B cell (primary cell): Measurements from ENCODE around the gene IGF2BP3. TPM values are rescaled to one million over a fixed set of nuclear protein-coding genes. Genes with fewer than 3 reads are reported as not detected.

Experiments
- ATAC-seq: fragments of 200-7000 bp; cut with Tn5 transposase; one replicate; pipeline ENCODE4 v1.10.0; 2021; ENCODE audit warnings: low read depth, mild to moderate bottlenecking, moderate number of reproducible peaks, moderate library complexity
- CTCF ChIA-PET: fragments of 350-600 bp; sonication (Branson Sonifier 250); formaldehyde crosslinking; loops from one replicate; lab custom pipeline; 2021; ENCODE audit warnings: antibody characterized with exemption, inconsistent platforms; lab: Charles Lee
- POLR2A ChIA-PET: fragments of 350-600 bp; sonication (Branson Sonifier 250); formaldehyde crosslinking; loops from one replicate; lab custom pipeline; 2021; ENCODE audit warnings: antibody characterized with exemption; lab: Charles Lee
- DNase-seq: peaks from one replicate; pipeline ENCODE4 v3.0.0; 2013
- H2AFZ ChIP-seq: 2 replicates; pipeline ENCODE4 v1.6.1; 2012; ENCODE audit warnings: mild to moderate bottlenecking, low read depth, low read length; ENCODE audit not compliant: insufficient read depth, poor library complexity, severe bottlenecking
- H3K27ac ChIP-seq, 2 donors: 1 replicate in 1 of 2; 2 replicates in 1 of 2; pipeline ENCODE4 v1.5.1; 2012 to 2013; ENCODE audit warnings: low read length in 2 of 2, mild to moderate bottlenecking in 2 of 2, moderate library complexity in 1 of 2
- H3K27me3 ChIP-seq, 4 experiments: fragments of 200-600 bp in 1 of 4; sonication (generic) in 1 of 4; replicated peaks in 1 of 4; 1 replicate in 2 of 4; 2 replicates in 2 of 4; pipeline versions ENCODE4 v1.6.1 to v1.7.0; 2013 to 2016; ENCODE audit warnings: low read length in 3 of 4, mild to moderate bottlenecking in 2 of 4, mixed read lengths in 1 of 4, moderate library complexity in 1 of 4; ENCODE audit not compliant: insufficient read depth in 4 of 4, control insufficient read depth in 3 of 4; ENCODE audit errors: control extremely low read depth in 1 of 4
- H3K36me3 ChIP-seq, 2 experiments: replicated peaks in 1 of 2; 1 replicate in 1 of 2; 2 replicates in 1 of 2; pipeline versions ENCODE4 v1.6.1 to v1.7.1; 2013; ENCODE audit warnings: low read length in 1 of 2; ENCODE audit not compliant: insufficient read depth in 2 of 2, control insufficient read depth in 1 of 2; ENCODE audit errors: control extremely low read depth in 1 of 2, extremely low read depth in 1 of 2
- H3K4me1 ChIP-seq, 2 donors: fragments of 200-600 bp in 1 of 2; sonication (generic) in 1 of 2; 1 replicate in 1 of 2; 2 replicates in 1 of 2; pipeline versions ENCODE4 v1.5.1 to v1.6.1; 2013 to 2017; ENCODE audit warnings: low read length in 2 of 2; ENCODE audit not compliant: control insufficient read depth in 2 of 2, insufficient read depth in 2 of 2
- H3K4me2 ChIP-seq: replicated peaks from 2 replicates; pipeline ENCODE3; 2012; ENCODE audit warnings: mild to moderate bottlenecking, low read depth, low read length; ENCODE audit not compliant: poor library complexity, severe bottlenecking
- H3K4me3 ChIP-seq, 5 experiments: fragments of 200-600 bp in 1 of 5; sonication (generic) in 1 of 5; 1 replicate in 3 of 5; 2 replicates in 2 of 5; pipeline versions ENCODE4 v1.5.1 to v1.7.0; 2011 to 2016; ENCODE audit warnings: low read length in 4 of 5, mild to moderate bottlenecking in 4 of 5, low read depth in 2 of 5, control low read depth in 1 of 5, moderate library complexity in 1 of 5; ENCODE audit not compliant: insufficient read depth in 1 of 5; ENCODE audit errors: control extremely low read depth in 1 of 5, extremely low read depth in 1 of 5
- H3K79me2 ChIP-seq: fragments of 200-600 bp; sonication (generic); one replicate; pipeline ENCODE4 v1.6.0; 2016; ENCODE audit warnings: low read length; ENCODE audit not compliant: control insufficient read depth, insufficient read depth
- H3K9ac ChIP-seq: fragments of 200-600 bp; sonication (generic); 2 replicates; pipeline ENCODE4 v1.6.1; 2017; ENCODE audit warnings: mild to moderate bottlenecking, low read length, moderate library complexity
- H3K9me3 ChIP-seq, 3 donors: one replicate each; pipeline versions ENCODE4 v1.6.1 to v1.7.1; 2013; ENCODE audit warnings: low read length in 2 of 3; ENCODE audit not compliant: control insufficient read depth in 2 of 3, insufficient read depth in 1 of 3; ENCODE audit errors: control extremely low read depth in 1 of 3
- H4K20me1 ChIP-seq: 2 replicates; pipeline ENCODE4 v1.6.0; 2012; ENCODE audit warnings: mild to moderate bottlenecking, low read length; ENCODE audit not compliant: insufficient read depth, control insufficient read depth, poor library complexity, severe bottlenecking
- H3K27ac Mint-ChIP-seq: one replicate; pipeline ENCODE4 v1.8.0; 2021; ENCODE audit warnings: mixed read lengths
- H3K27me3 Mint-ChIP-seq: one replicate; pipeline ENCODE4 v1.8.0; 2021; ENCODE audit warnings: mixed read lengths
- H3K4me1 Mint-ChIP-seq: one replicate; pipeline ENCODE4 v1.8.0; 2021; ENCODE audit warnings: mixed read lengths
- H3K4me3 Mint-ChIP-seq: one replicate; pipeline ENCODE4 v1.8.0; 2021; ENCODE audit warnings: mixed read lengths
- H3K9me3 Mint-ChIP-seq: one replicate; pipeline ENCODE4 v1.8.0; 2022; ENCODE audit warnings: mixed read lengths; ENCODE audit not compliant: insufficient read depth
- CTCF ChIP-seq: fragments of 200-600 bp; IDR thresholded peaks from one replicate; pipeline ENCODE4 v1.8.0; 2022; ENCODE audit warnings: antibody characterized with exemption, mild to moderate bottlenecking
- EZH2 ChIP-seq: IDR thresholded peaks from 2 replicates; pipeline ENCODE4 v1.6.1; 2012; ENCODE audit warnings: borderline replicate concordance, low read depth, mild to moderate bottlenecking, moderate library complexity, low read length; ENCODE audit not compliant: insufficient read depth, poor library complexity, severe bottlenecking
- WGBS: methylation state at CpG from one replicate; pipeline ENCODE4 v1.1.5; 2013; ENCODE audit warnings: missing lambda C conversion rate; ENCODE audit not compliant: insufficient coverage; 5-methylcytosine and 5-hydroxymethylcytosine counted together
- intact Hi-C: fragments of 100-400 bp; cut with micrococcal nuclease; formaldehyde crosslinking; loops from one replicate; pipeline ENCODE4 v1.10.0; 2022
- polyA plus RNA-seq: library from polyadenylated mRNA; depleted of rRNA; stranded (reverse); fragments of >200 nt; gene quantifications from 2 replicates; pipeline ENCODE4 v1.2.3, GENCODE V29; 2012
- total RNA-seq, 2 donors: library from RNA; stranded (reverse); fragments of 120-200 nt in 1 of 2; gene quantifications; 1 replicate in 1 of 2; 2 replicates in 1 of 2; pipeline versions ENCODE4 v1.2.3 to v1.2.4, GENCODE V29; 2013 to 2022

The IGF2BP3 gene
- total and polyA plus RNA-seq, 2 donors (not counting 1 experiment from before 2014, with no cell fraction given): 0.63 to 10.0 TPM

GRCh38 chr7:23336086-23336485 is 134.2 kb downstream of the IGF2BP3 start:
- no peak for DNase-seq
- Histone ChIP-seq H3K4me3 (no peak overlapping the region), H3K9ac (no peak overlapping the region), H3K27ac (no peak overlapping the region), H3K4me2 (no peak overlapping the region), H2AFZ (peak overlapping the region; percentile 21), H3K4me1 (no peaks in the 10 kb centered on the region), H3K9me3 (peaks cover 0 to 10% (median 0%) of the 10 kb centered on the region in 3 donors), H3K27me3 (no peaks in the 10 kb centered on the region), H3K36me3 (peaks cover 3 to 4% of the 10 kb centered on the region in 2 experiments), H3K79me2 (no peaks in the 10 kb centered on the region), H4K20me1 (no peaks in the 10 kb centered on the region)
- ChIA-PET CTCF (no interaction called here), POLR2A (interaction anchor here (0.7 kb wide), 1 partner anchor 22 kb away, joined by 3 read pairs; no protein-coding TSS in a partner anchor)
- no peak for TF ChIP-seq EZH2
- no peak for TF ChIP-seq CTCF
- Mint-ChIP-seq H3K4me1 (no peaks in the 10 kb centered on the region), H3K27me3 (no peaks in the 10 kb centered on the region), H3K4me3 (no peak overlapping the region), H3K27ac (no peak overlapping the region), H3K9me3 (no peaks in the 10 kb centered on the region)
- intact Hi-C loops: no loop called here
- ATAC-seq: no peak
- 47% methylated on average over 2 of the region's 3 CpGs for whole genome bisulfite sequencing

DNA sequence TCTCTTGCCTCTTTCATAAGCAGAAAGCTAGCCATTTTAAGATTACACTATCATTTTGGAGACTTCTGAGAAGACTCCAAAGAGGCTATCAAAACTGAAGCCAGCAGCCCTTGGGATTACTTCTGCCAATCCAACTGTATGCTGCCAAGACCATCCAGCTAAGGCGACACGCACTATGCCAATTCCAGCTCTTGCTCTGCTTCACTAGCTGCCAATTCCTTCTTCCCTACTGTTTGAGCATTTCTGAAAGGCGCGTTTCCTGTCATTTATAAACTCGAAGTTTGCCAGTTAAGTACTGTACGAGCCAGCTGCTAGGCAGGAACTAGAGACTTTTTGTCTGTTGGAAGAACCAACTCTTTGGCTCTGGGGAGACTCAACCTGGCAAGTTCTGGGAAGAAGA is 134.7 kb downstream of the IGF2BP3 start:
- Histone ChIP-seq H3K4me1 (no peaks in the 10 kb centered on the region), H3K9ac (no peak overlapping the region), H2AFZ (peak overlapping the region; percentile 21), H3K79me2 (no peaks in the 10 kb centered on the region), H3K4me3 (no peak overlapping the region), H3K27ac (no peak overlapping the region), H3K36me3 (peaks cover 3 to 4% of the 10 kb centered on the region in 2 experiments), H3K9me3 (peaks cover 0 to 10% (median 0%) of the 10 kb centered on the region in 3 donors), H3K27me3 (no peaks in the 10 kb centered on the region), H3K4me2 (no peak overlapping the region), H4K20me1 (no peaks in the 10 kb centered on the region)
- intact Hi-C loops: no loop called here
- Mint-ChIP-seq H3K9me3 (no peaks in the 10 kb centered on the region), H3K27ac (no peak overlapping the region), H3K4me1 (no peaks in the 10 kb centered on the region), H3K27me3 (no peaks in the 10 kb centered on the region), H3K4me3 (no peak overlapping the region)
- ATAC-seq: no peak
- POLR2A ChIA-PET: interaction anchor here (0.7 kb wide), 1 partner anchor 21 kb away, joined by 3 read pairs; no protein-coding TSS in a partner anchor
- WGBS: 69% methylated on average over 6 of the region's 6 CpGs
- CTCF ChIA-PET: no interaction called here
- no peak for DNase-seq
- no peak for TF ChIP-seq CTCF
- TF ChIP-seq EZH2: no peak
